ENCODE measurements around the gene SLC52A3.
A peak's percentile ranks its signal among the peaks of the same experiment; 100 is the strongest.

Gene SLC52A3

DNA sequence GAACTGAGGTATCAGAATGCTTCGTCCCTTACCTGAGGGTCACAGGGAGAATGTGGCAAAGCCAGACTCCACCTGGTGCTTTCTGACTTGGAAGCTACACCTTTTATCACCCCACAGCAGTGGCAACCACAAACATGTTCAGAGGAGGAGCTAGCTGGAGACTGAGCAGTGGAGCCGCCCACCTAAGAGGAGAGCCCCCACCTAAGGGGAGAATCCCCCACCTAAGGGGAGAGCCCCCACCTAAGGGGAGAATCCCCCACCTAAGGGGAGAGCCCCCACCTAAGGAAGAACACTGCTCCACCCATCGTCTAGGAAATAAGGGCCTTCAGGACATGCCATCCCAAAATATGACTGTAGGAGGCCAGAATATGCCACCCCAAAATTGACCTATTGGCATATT is 4.0 kb downstream of the SLC52A3 start:
- no peak for DNase-seq

GRCh38 chr20:761418-762381 is 6.6 kb downstream of the SLC52A3 start:
- DNase-seq = no peak

- no peak for DNase-seq
Measured at GRCh38 chr20:760751-761417, 7.4 kb downstream of the SLC52A3 start.

DNA sequence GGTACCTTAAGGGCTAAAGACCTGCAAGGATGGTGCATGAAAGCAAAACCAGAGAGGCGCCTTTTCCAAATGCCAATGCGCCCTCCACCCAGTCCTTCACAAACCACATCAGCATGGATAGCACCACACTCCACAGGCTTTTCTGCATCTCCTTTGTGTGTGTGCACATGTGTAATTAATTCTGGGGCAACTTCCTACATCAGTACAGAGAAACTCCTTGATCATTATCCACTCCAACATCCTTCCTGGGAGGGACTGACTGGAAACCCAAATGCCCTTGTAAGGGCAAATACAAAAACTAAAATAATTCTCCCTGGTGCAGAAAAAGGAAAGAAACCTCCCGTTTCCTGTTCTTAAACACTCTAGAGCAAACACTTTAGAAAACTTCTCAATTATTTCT is 10.8 kb downstream of the SLC52A3 start:
- DNase-seq = no peak

DNA sequence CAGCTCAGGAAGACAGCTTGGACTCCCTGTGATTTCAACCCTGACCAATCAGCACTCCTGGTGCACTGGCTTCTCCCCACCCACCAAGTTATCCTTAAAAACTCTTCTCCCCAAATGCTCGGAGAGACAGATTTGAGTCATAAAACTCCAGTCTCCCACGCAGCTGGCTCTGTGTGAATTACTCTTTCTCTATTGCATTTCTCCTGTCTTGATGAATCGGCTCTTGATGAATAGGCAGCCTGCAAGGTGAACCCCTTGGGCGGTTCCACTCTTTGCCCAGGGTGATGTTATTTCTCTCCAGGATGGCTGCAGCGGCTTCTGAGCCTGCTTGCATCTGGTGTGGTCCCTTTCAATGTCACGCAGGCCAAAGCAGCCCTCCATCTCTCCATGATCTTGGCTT is 12.4 kb downstream of the SLC52A3 start:
- no peak for DNase-seq

GRCh38 chr20:754904-755303 is 13.4 kb downstream of the SLC52A3 start:
- DNase-seq = no peak

- no peak for DNase-seq
Measured at GRCh38 chr20:753897-754635, 14.2 kb downstream of the SLC52A3 start.

- DNase-seq = no peak
Measured at GRCh38 chr20:753136-753535, 15.2 kb downstream of the SLC52A3 start.

- no peak for DNase-seq
Measured at GRCh38 chr20:752291-752690, 16.0 kb downstream of the SLC52A3 start.

GRCh38 chr20:751761-752160 is 16.5 kb downstream of the SLC52A3 start:
- no peak for DNase-seq

DNA sequence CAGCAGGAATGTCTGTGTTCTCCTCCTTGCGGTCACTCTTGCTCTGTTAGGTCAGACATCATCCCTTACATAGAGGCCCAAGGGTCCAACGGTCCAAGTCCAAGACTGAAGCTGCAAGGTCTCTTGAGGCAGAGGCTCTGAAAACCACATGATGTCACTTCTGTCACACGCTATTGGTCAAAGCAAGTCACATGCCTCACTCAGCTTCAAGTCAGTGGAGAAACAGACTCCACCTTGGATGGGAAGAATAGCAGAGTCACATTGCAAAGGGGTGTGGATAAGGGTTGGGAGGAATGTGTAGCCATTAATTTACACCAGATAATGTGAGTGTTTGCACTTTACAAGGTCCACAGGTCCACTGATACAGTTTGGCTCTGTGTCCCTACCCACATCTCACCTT is 17.5 kb downstream of the SLC52A3 start:
- DNase-seq = no peak

- no peak for DNase-seq
Measured at GRCh38 chr20:745683-746301, 22.5 kb downstream of the SLC52A3 start.

- no peak for DNase-seq
Measured at GRCh38 chr20:742156-742555, 26.1 kb downstream of the SLC52A3 start.

DNA sequence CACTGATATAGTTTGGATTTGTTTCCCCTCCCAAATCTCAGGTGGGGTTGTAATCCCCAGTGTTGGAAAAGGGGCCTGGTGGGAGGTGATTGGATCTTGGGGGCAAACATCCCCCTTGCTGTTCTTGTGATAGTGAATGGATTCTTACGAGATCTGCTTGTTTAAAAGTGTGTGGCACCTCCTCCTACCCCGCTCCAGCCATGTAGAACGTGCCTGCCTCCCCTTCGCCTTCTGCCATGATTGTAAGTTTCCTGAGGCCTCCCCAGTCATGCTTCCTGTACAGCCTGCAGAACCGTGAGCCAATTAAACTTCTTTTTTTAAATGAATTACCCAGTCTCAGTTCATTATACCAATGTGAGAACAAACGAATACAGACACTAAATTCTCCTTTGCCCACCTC is 26.7 kb downstream of the SLC52A3 start:
- DNase-seq = no peak

DNA sequence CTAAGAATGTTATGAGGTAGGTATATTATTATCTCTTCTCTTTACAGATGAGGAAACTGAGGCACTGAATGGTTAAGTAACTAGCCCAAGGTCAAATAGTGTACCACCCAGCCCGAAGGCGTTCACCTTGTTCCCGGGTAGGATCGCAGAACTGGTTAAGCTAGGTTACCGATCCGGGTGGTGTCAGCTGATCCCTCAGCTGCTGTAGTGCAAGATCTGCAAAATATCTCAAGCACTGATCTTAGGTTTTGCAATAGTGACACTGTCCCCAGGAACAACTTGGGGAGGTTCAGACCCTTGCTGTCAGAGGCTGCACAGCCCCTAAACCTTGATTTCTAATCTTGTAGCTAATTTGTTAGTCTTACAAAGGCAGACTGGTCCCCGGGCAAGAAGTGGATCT is 28.1 kb downstream of the SLC52A3 start:
- DNase-seq = no peak

- DNase-seq = no peak
Measured at GRCh38 chr20:739736-740135, 28.6 kb downstream of the SLC52A3 start.

DNA sequence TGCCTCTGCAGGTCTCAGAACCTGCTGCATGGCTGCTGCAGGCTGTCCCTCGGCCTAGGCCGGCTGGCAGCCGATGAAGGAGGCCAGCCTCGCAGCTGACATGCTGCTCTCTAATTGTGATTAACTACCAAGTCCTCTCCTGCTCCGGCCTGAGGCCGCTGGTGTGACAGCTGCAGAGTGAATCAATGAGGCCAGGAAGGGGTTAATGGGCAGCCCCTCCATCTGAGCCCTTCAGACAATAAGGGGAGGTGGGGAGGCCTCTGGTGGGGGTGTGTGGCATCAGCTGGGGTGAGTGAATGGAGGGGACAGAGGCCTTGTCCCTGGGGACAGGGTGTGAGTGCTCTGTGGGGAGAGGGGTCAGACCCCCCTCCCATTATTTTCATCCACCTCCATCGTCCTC is 34.4 kb downstream of the SLC52A3 start:
- DNase-seq = no peak

DNA sequence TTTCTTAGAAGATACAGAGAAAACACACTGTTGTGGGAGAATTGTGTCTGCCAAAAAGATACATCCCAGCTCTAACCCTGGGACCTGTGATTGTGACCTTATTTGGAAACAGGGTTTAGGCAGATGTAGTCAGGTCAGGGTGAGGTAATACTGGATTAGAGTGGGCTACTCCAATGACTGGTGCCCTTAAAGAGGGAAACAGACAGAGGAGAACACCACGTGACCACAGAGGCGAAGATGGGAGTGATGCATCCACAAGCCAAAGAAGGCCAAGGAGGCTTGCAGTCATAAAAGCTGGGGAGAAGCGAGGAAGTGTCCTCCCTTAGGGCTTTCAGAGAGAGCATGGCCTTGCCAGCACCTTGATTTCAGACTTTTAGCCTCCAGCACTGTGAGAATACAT is 35.6 kb downstream of the SLC52A3 start:
- no peak for DNase-seq

GRCh38 chr20:731891-732560 is 36.3 kb downstream of the SLC52A3 start:
- DNase-seq = no peak

DNA sequence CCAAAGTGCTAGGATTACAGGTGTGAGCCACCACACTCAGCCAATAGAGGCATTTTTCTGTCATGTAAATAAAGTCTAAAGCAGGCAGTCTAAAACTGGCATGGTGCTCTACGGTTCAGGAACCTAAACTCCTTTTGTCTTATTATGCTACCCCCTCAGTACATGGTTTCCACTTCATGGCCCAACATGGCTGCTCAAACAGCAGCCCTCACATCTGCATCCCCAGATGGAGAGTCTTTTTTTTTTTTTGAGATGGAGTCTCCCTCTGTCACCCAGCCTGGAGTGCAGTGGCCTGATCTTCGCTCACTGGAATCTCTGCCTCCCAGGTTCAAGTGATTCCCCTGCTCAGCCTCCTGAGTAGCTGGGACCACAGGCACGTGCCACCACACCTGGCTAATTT is 38.3 kb downstream of the SLC52A3 start:
- no peak for DNase-seq

DNA sequence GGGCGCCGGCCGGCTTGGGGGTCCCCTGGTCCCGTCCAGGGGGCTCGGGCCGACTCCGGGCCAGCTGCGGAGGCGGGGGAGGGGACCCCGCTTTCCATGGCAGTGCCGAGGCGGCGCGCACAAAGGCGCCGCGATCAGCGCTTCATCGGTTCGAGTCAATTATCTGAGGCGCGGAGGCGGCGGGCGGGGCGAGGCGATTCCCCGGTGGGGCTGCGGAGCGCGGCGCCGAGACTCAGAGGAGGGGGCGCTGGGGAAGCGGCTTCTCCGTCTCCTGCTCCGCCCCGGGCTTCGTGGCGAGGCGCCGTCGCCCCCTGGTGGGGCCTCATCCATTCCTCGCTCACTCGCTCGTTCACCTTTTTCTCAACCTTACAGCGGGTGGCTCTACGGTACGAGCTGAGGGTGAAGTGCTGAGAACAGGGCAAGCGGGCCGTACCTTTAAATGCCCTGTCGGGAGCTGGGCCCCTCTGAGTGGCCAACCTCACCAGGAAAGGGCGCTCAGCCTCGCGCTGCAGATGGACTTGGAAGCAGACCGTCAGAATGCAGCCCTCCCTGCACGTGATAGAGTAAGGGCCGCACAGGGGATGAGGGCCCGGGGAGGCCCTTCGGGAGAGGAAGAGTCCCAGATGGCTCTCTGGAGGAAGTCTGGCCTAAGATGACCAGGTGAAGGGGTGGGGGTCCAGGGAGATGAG is 39.9 kb downstream of the SLC52A3 start:
- DNase-seq = peak in 1 of 2 experiments; percentile 20

- no peak for DNase-seq
Measured at GRCh38 chr20:726160-726559, 42.1 kb downstream of the SLC52A3 start.

Data from cerebellar nuclear complex (tissue), 1 donor.